NCI-H1092 treated with DMSO at 0.1 percent for 48 hours (cell line): Measurements from ENCODE around the gene QRICH2.
"Not testable (repeated sequence)": the region's sequence is repeated elsewhere in the genome, so short reads cannot be mapped to it uniquely, and the experiment has no call there.

Experiments used
- DNase-seq: peaks from one replicate; lab custom pipeline; 2025; lab: John Stamatoyannopoulos, UW

The QRICH2 gene

GRCh38 chr17:76331083-76331482 is 23.0 kb upstream of the QRICH2 start:
- no peak for DNase-seq

GRCh38 chr17:76329664-76330063 is 21.6 kb upstream of the QRICH2 start:
- no peak for DNase-seq

GRCh38 chr17:76327696-76328095 is 19.6 kb upstream of the QRICH2 start:
- no peak for DNase-seq

- DNase-seq: no peak
These were observed 18.2 kb upstream of the QRICH2 start for GRCh38 chr17:76326306-76326705.

GRCh38 chr17:76318586-76318985 is 10.5 kb upstream of the QRICH2 start:
- no peak for DNase-seq

- no peak for DNase-seq
These were observed 9.5 kb upstream of the QRICH2 start for GRCh38 chr17:76317535-76317934.

- DNase-seq: no peak
These were observed 6.5 kb upstream of the QRICH2 start for GRCh38 chr17:76314392-76315227.

- DNase-seq: no peak
These were observed 4.7 kb upstream of the QRICH2 start for GRCh38 chr17:76312735-76313134.

GRCh38 chr17:76309461-76309860 is 1.4 kb upstream of the QRICH2 start:
- DNase-seq: no peak

GRCh38 chr17:76307299-76307965 is 644 bp downstream of the QRICH2 start:
- no peak for DNase-seq

GRCh38 chr17:76305135-76305454 is 3.0 kb downstream of the QRICH2 start:
- DNase-seq: not testable (repeated sequence)

- DNase-seq: no peak
These were observed 3.6 kb downstream of the QRICH2 start for GRCh38 chr17:76304226-76305134.

- DNase-seq: no peak
These were observed 10.6 kb downstream of the QRICH2 start for GRCh38 chr17:76297436-76297835.

- no peak for DNase-seq
These were observed 11.2 kb downstream of the QRICH2 start for GRCh38 chr17:76296889-76297288.

- no peak for DNase-seq
These were observed 11.9 kb downstream of the QRICH2 start for GRCh38 chr17:76296186-76296585.

GRCh38 chr17:76293106-76293505 is 15.0 kb downstream of the QRICH2 start:
- DNase-seq: no peak

GRCh38 chr17:76292567-76292966 is 15.5 kb downstream of the QRICH2 start:
- DNase-seq: no peak

- peak; percentile 44 for DNase-seq
These were observed 26.3 kb downstream of the QRICH2 start for GRCh38 chr17:76281573-76282371.

GRCh38 chr17:76280650-76281049 is 27.4 kb downstream of the QRICH2 start:
- no peak for DNase-seq

- DNase-seq: no peak
These were observed 28.3 kb downstream of the QRICH2 start for GRCh38 chr17:76279742-76280287.

- DNase-seq: peak; percentile 58
These were observed 28.9 kb downstream of the QRICH2 start for GRCh38 chr17:76278952-76279741.
